ENCODE results near the gene TTC17.
A peak's percentile ranks its signal among the peaks of the same experiment; 100 is the strongest.

Gene TTC17

DNA sequence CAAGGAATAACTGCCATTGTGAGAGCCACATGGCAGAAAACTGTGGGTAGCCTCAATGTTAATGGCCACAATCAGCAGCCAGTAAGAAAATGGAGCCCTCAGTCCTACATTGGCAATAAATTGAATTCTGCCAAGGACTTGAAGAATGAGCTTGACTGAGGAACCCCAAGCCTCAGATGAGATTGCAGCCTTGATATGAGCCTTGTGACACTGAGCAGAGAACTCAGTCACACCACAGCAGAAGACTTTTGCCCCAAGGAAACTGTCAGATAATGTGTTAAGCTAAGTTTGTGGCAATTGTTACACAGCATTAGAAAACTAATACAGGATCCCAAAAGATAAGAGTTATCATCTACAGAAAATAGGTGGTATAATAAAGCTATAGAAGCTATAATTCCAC, 2.4 kb upstream of the TTC17 start:
- TF ChIP-seq TAF1 (IDR thresholded peaks at IDR 0.05; ENCODE audit: borderline replicate concordance, insufficient read depth, low read length) (no peak), SIN3A (IDR thresholded peaks at IDR 0.05; ENCODE audit: borderline replicate concordance, insufficient read depth, low read length) (no peak), FOXP2 (optimal IDR thresholded peaks at IDR 0.05; ENCODE audit: borderline replicate concordance, extremely low read depth, extremely low read length, insufficient read depth) (no peak), POLR2AphosphoS5 (IDR thresholded peaks at IDR 0.05; ENCODE audit: low read depth, low read length) (no peak)
- TF ChIP-seq, protein P1, sequence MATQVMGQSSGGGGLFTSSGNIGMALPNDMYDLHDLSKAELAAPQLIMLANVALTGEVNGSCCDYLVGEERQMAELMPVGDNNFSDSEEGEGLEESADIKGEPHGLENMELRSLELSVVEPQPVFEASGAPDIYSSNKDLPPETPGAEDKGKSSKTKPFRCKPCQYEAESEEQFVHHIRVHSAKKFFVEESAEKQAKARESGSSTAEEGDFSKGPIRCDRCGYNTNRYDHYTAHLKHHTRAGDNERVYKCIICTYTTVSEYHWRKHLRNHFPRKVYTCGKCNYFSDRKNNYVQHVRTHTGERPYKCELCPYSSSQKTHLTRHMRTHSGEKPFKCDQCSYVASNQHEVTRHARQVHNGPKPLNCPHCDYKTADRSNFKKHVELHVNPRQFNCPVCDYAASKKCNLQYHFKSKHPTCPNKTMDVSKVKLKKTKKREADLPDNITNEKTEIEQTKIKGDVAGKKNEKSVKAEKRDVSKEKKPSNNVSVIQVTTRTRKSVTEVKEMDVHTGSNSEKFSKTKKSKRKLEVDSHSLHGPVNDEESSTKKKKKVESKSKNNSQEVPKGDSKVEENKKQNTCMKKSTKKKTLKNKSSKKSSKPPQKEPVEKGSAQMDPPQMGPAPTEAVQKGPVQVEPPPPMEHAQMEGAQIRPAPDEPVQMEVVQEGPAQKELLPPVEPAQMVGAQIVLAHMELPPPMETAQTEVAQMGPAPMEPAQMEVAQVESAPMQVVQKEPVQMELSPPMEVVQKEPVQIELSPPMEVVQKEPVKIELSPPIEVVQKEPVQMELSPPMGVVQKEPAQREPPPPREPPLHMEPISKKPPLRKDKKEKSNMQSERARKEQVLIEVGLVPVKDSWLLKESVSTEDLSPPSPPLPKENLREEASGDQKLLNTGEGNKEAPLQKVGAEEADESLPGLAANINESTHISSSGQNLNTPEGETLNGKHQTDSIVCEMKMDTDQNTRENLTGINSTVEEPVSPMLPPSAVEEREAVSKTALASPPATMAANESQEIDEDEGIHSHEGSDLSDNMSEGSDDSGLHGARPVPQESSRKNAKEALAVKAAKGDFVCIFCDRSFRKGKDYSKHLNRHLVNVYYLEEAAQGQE (IDR thresholded peaks at IDR 0.05; ENCODE audit: insufficient read depth in 1 of 2, low read depth in 2 of 2, low read length in 2 of 2) = no peak

DNA sequence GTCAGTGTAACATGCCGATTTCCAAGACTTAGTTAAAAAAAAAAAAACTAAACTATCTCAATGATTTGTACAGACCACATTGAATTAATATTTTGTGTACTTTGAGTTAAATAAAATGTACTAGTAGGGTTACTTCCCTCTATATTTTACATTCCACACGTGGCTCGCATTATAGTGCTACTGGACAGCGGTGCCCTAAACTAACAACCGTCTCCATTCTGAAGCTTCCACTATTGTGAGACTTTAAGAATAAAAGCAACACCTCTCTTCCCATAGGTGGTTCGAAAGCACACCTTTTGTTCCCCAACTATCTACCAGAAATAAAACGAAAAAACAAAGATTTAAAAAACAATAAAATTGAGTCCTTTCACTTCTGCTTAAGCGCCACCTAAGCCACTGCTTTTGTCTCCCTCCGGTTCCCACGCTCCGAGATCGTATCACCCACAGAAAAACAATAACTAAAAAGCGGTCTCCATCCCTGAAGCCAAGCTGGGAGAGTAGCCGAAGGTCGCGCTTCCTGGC, 380 bp upstream of the TTC17 start:
- TF ChIP-seq TAF1 (IDR thresholded peaks at IDR 0.05; ENCODE audit: borderline replicate concordance, insufficient read depth, low read length) (no peak), FOXP2 (optimal IDR thresholded peaks at IDR 0.05; ENCODE audit: borderline replicate concordance, extremely low read depth, extremely low read length, insufficient read depth) (no peak), POLR2AphosphoS5 (IDR thresholded peaks at IDR 0.05; ENCODE audit: low read depth, low read length) (no peak; the same call in 1 of the 2 replicates), SIN3A (IDR thresholded peaks at IDR 0.05; ENCODE audit: borderline replicate concordance, insufficient read depth, low read length) (0 out of 2 replicates have a peak, but pooled peaks have one; percentile 40)
- TF ChIP-seq, protein P1 (IDR thresholded peaks at IDR 0.05; ENCODE audit: insufficient read depth in 1 of 2, low read depth in 2 of 2, low read length in 2 of 2) = peak in 1 of 2 experiments; percentile 49; a peak in 1 of 4 replicates

DNA sequence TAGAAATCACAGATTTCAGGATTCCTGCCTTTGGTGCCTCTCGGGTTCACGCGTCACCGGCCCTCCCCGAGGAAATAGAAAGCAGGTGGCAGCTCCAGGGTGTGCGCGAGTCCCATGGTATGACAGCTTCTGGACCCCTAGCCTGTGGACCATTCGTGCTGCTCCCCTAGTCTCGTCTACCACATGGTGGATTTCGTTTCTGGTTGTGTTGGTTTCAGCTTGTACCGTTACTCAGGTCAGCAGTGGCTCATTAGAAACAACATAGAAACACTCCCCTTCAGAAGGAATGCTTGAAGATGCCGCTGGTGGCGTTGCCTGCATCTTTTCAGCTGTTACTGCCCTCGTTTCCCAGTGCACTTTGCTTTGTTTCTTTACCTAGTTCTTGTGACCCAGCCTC, 700 bp downstream of the TTC17 start:
- TF ChIP-seq TAF1 (IDR thresholded peaks at IDR 0.05; ENCODE audit: borderline replicate concordance, insufficient read depth, low read length) (peak; percentile 28; the same call in 1 of the 2 replicates), SIN3A (IDR thresholded peaks at IDR 0.05; ENCODE audit: borderline replicate concordance, insufficient read depth, low read length) (peak; percentile 59; the same call in 1 of the 2 replicates), POLR2AphosphoS5 (IDR thresholded peaks at IDR 0.05; ENCODE audit: low read depth, low read length) (no peak)
- TF ChIP-seq, protein P1 (IDR thresholded peaks at IDR 0.05; ENCODE audit: insufficient read depth in 1 of 2, low read depth in 2 of 2, low read length in 2 of 2) = no peak

DNA sequence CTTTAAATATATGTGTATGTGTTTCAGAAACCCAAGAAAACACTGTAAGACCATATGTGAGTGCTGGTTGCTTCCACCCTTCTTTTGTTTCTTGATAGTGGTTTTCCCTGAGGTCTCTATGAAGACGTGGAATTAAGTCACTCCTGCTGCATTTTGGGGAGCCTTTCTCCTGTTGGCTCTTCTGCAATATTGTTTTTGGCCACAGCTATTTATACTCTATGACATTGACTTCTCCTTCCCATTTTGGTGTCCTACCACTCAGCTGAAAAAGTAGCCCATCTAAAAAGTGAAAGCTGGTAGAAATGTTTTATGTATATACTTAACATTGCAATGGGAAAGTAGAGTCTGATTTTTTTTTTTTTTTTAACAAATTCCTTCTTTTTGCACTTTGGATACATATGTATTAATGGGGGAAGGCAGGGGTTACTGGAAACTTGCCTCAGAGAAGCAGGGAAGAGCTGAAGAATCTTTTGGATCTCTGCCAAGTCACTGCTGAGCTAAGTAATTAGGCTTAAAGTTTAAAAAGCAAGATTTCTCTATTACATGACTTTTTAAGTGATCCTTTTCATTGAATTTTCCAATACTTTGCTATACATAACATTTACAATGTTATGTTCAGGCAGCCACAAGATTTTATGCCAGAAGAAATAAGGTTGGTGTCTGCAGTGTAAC, 1.8 kb downstream of the TTC17 start:
- no peak for TF ChIP-seq TAF1 (IDR thresholded peaks at IDR 0.05; ENCODE audit: borderline replicate concordance, insufficient read depth, low read length)
- TF ChIP-seq POLR2AphosphoS5 (IDR thresholded peaks at IDR 0.05; ENCODE audit: low read depth, low read length) = no peak
- TF ChIP-seq FOXP2 (optimal IDR thresholded peaks at IDR 0.05; ENCODE audit: borderline replicate concordance, extremely low read depth, extremely low read length, insufficient read depth) = no peak
- TF ChIP-seq, protein P1 (IDR thresholded peaks at IDR 0.05; ENCODE audit: insufficient read depth in 1 of 2, low read depth in 2 of 2, low read length in 2 of 2) = no peak

All from PFSK-1 (cell line).